GM21528 (cell line): ENCODE data around the gene STRA8.

Source experiments
- ATAC-seq: cut with Tn5 transposase; IDR thresholded peaks from one replicate; pipeline ENCODE4 v1.9.1; 2021; ENCODE audit warnings: mild to moderate bottlenecking, moderate library complexity; ENCODE audit not compliant: unreplicated experiment, low FRiP score

STRA8 gene

DNA sequence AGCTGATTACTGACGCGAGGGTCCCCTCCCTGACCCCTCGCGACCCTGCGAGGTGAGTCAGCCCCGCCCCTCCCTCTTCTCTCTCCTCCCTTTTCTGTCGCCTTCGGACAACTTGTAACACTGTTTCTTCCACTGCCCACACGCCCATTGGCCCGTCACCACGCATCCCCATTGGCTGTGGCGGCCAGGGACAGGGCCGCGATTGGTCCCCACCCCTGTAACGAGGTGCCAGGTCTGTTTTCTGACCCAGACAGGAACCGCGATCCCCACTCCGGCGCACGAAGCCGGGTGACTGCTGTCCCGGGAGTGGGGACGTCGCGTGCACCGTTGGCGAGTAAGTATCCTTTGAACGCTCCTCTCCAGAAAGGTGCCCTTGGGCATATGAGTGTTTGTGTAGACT, at the start of gene STRA8:
TSS of gene STRA8 (plus strand) at position 269 of the 400 bp plus-strand sequence. CDS start 6,687 bp downstream, outside the sequence.
- no peak for ATAC-seq

- ATAC-seq: no peak
These were observed 49.3 kb upstream of the STRA8 start for GRCh38 chr7:135184254-135184841.

GRCh38 chr7:135185471-135186260, 48.0 kb upstream of the STRA8 start:
- ATAC-seq: no peak

GRCh38 chr7:135186261-135186540, 47.4 kb upstream of the STRA8 start:
- ATAC-seq: no peak

GRCh38 chr7:135186841-135187253, 46.8 kb upstream of the STRA8 start:
- ATAC-seq: no peak

GRCh38 chr7:135188298-135188984, 45.2 kb upstream of the STRA8 start:
- ATAC-seq: no peak

- no peak for ATAC-seq
These were observed 44.4 kb upstream of the STRA8 start for GRCh38 chr7:135189221-135189662.

- ATAC-seq: no peak
These were observed 43.7 kb upstream of the STRA8 start for GRCh38 chr7:135189961-135190360.

GRCh38 chr7:135190703-135191102, 42.9 kb upstream of the STRA8 start:
- ATAC-seq: no peak

- ATAC-seq: no peak
These were observed 40.6 kb upstream of the STRA8 start for GRCh38 chr7:135192914-135193536.

DNA sequence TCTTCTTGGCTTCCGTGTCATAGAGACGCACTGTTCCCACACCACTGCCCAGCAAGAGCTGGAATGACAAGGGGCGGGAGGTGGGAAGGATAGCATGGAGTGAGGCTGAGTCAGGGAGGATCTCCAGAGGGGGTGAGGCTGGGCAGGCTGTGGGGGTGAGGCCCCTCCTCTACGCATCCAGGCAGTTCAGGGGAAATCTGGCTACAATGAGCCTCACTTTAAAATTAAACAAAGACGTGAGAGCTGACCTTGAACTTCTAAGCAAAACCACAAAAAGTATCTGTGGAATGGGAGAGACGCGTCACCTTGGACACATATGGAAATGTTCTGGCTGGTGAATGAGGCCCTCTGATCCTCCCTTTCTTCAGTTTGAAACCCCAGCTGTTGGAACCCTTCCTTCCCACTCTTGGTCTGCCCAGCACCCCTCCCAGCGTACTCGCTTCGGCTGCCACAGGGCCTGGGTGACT, 40.0 kb upstream of the STRA8 start:
- no peak for ATAC-seq

GRCh38 chr7:135194494-135195095, 39.0 kb upstream of the STRA8 start:
- ATAC-seq: no peak

GRCh38 chr7:135195156-135195555, 38.5 kb upstream of the STRA8 start:
- ATAC-seq: no peak

DNA sequence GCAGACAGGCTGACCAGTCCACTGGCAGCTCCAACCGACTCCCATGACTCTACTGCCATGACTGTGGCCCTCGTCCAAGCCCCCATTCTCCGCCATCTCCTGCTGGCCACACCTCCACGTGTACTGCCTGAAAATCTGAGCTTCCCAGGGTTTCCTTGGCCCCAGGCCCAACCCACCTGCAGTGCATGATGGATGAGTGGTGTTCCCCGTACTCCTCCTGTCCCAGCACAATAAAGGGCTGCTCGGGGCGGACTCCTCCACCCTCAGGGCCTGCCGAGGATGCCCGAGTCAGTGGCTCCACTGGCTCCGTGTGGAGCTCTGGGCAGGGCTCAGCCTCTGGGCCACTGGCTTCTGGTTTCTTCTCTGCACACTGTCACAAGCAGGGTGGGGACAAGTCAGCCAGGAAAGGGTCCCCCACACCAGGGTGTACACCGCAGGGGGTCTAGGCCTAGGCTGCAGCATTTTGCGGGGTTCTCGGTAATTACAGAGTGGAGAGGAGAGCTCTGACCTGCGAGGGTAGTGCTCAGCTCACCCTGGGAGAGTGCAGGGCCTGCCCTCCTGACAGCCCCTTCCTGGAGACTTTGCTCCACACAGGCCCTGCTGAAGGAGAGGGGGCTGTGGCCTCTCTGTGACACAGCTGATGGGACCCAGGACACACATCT, 37.5 kb upstream of the STRA8 start:
- ATAC-seq: no peak

- no peak for ATAC-seq
These were observed 36.3 kb upstream of the STRA8 start for GRCh38 chr7:135197343-135197742.

DNA sequence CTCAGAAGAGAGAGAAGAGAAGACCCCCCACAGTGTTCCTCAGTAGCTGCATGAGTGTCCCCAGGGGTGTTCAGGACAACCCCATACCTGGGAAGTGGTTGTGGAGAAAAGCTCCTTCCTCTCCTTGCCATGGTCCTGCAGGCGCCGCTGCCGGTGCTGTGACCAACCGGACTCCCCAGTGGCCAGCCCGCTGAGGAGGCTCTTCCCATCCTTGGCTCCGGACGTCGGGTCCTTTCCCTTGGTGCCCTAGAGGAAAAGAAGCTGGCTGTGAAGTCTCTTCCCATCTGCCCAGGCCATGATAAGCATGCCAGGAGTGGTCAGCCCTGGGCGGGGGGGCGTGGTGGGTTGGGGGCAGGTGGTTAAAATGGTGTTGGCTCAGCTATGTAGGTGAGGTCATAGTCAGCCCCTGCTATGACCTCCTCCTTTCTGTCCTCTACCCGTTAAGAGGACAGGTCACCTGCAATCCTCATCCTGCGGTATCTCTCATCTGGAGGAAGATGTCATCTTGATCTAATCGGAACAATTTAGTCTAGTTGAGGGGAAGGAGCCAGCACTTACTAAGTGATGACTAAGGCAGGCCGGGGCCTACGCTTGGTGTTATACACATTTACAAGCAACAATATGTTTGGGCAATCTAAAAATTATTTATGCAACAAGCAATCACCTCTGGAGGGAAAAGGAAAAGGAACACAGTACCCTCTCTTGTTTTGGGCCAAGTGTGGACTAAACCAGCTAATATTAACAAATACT, 35.6 kb upstream of the STRA8 start:
- no peak for ATAC-seq

DNA sequence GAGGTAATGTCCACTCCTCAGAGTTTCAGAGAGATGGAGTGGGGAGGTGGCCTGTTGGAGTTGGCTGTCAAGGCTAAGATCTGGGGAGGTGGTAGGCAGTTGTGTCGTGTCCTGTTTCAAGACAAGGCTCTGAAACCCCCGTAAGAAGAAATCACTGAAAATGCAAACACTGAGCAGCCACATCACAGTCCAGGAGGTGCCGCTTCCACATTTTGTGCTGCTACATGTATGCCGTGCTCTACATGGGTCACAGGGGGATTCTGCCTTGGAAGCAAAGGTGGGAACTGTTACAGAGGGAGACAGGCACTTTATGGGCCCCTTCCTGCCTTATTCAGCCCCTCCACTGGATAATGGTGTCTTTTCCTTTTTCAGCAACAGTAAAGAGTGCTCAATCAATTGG, 34.2 kb upstream of the STRA8 start:
- no peak for ATAC-seq

- no peak for ATAC-seq
These were observed 32.8 kb upstream of the STRA8 start for GRCh38 chr7:135200821-135201331.

DNA sequence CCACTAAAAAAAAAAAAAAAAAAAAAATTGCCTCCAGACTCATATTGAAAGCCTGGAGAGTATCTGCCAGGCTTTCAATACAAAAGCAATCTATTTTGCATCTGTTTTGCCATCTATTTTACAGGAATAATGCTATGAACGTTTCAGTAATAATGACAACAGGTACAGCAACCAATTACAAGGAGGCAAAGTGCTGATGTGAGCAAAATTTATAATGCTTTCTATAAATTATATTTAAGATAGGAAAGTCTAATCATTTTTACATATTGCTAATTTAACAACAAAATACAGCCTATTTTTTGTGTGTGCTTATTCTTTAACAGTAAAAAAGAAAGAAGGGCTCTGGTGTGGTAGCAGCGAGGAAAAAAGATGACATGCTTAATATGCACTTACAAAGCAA, 32.3 kb upstream of the STRA8 start:
- ATAC-seq: no peak
